Measurements from ENCODE around the gene PAAF1. TPM values are rescaled to one million over a fixed set of nuclear protein-coding genes. Genes with fewer than 3 reads are reported as not detected.

Gene PAAF1
- total and polyA plus RNA-seq, 2 donors (not counting 1 experiment from before 2014, with no cell fraction given), result 9.2 to 17.5 TPM

GRCh38 chr11:73957654-73958361 lies 81.0 kb downstream of the PAAF1 start:
- no peaks in the 10 kb centered on the region for H3K27me3 ChIP-seq (ENCODE audit: control insufficient read depth, insufficient read depth, low read length)
- no peaks in the 10 kb centered on the region for H4K20me1 ChIP-seq (ENCODE audit: control insufficient read depth, extremely low read depth, insufficient read depth, low read length)
- no peaks in the 10 kb centered on the region for H3K4me1 ChIP-seq (ENCODE audit: control insufficient read depth, extremely low read depth, insufficient read depth, low read length)
- no peaks in the 10 kb centered on the region for H3K79me2 ChIP-seq (ENCODE audit: control insufficient read depth, insufficient read depth, low read length)
- no peaks in the 10 kb centered on the region for H3K9me3 ChIP-seq (ENCODE audit: control insufficient read depth, insufficient read depth, low read depth, low read length)
- no peaks in the 10 kb centered on the region for H3K36me3 ChIP-seq (ENCODE audit: control insufficient read depth, insufficient read depth, low read length)
- no peak overlapping the region for H2AFZ ChIP-seq (ENCODE audit: low read length)
- DNase-seq (ENCODE audit: low read depth in 2 of 2), result no peak
- H3K4me3 ChIP-seq (replicated peaks in 1 of 4; ENCODE audit: control extremely low read depth in 1 of 4, insufficient read depth in 1 of 4, low read depth in 3 of 4, low read length in 4 of 4), result no peak overlapping the region
- TF ChIP-seq, protein P1, sequence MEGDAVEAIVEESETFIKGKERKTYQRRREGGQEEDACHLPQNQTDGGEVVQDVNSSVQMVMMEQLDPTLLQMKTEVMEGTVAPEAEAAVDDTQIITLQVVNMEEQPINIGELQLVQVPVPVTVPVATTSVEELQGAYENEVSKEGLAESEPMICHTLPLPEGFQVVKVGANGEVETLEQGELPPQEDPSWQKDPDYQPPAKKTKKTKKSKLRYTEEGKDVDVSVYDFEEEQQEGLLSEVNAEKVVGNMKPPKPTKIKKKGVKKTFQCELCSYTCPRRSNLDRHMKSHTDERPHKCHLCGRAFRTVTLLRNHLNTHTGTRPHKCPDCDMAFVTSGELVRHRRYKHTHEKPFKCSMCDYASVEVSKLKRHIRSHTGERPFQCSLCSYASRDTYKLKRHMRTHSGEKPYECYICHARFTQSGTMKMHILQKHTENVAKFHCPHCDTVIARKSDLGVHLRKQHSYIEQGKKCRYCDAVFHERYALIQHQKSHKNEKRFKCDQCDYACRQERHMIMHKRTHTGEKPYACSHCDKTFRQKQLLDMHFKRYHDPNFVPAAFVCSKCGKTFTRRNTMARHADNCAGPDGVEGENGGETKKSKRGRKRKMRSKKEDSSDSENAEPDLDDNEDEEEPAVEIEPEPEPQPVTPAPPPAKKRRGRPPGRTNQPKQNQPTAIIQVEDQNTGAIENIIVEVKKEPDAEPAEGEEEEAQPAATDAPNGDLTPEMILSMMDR (conservative IDR thresholded peaks at IDR 0.05 in 1 of 2, IDR thresholded peaks at IDR 0.05 in 1 of 2; ENCODE audit: low read depth in 1 of 2, low read length in 2 of 2), result no peak
- no peak for TF ChIP-seq EZH2 (IDR thresholded peaks at IDR 0.05; ENCODE audit: low read length, missing control alignments)
- H3K9ac ChIP-seq (ENCODE audit: insufficient read depth, low read length), result no peak overlapping the region
- no peak overlapping the region for H3K27ac ChIP-seq (ENCODE audit: insufficient read depth, low read length)
- H3K4me2 ChIP-seq (ENCODE audit: extremely low read depth, insufficient read depth, low read length), result no peak overlapping the region

- Histone ChIP-seq H3K9ac (ENCODE audit: insufficient read depth, low read length) (no peak overlapping the region), H3K4me2 (ENCODE audit: extremely low read depth, insufficient read depth, low read length) (no peak overlapping the region), H3K27me3 (ENCODE audit: control insufficient read depth, insufficient read depth, low read length) (no peaks in the 10 kb centered on the region), H3K4me3 (replicated peaks in 1 of 4; ENCODE audit: control extremely low read depth in 1 of 4, insufficient read depth in 1 of 4, low read depth in 3 of 4, low read length in 4 of 4) (no peak overlapping the region), H3K27ac (ENCODE audit: insufficient read depth, low read length) (no peak overlapping the region), H3K9me3 (ENCODE audit: control insufficient read depth, insufficient read depth, low read depth, low read length) (no peaks in the 10 kb centered on the region), H2AFZ (ENCODE audit: low read length) (no peak overlapping the region), H3K79me2 (ENCODE audit: control insufficient read depth, insufficient read depth, low read length) (no peaks in the 10 kb centered on the region), H3K36me3 (ENCODE audit: control insufficient read depth, insufficient read depth, low read length) (no peaks in the 10 kb centered on the region), H3K4me1 (ENCODE audit: control insufficient read depth, extremely low read depth, insufficient read depth, low read length) (no peaks in the 10 kb centered on the region), H4K20me1 (ENCODE audit: control insufficient read depth, extremely low read depth, insufficient read depth, low read length) (no peaks in the 10 kb centered on the region)
- DNase-seq (ENCODE audit: low read depth in 2 of 2), result no peak
- no peak for TF ChIP-seq EZH2 (IDR thresholded peaks at IDR 0.05; ENCODE audit: low read length, missing control alignments)
- TF ChIP-seq, protein P1 (conservative IDR thresholded peaks at IDR 0.05 in 1 of 2, IDR thresholded peaks at IDR 0.05 in 1 of 2; ENCODE audit: low read depth in 1 of 2, low read length in 2 of 2), result no peak
Measured at GRCh38 chr11:73958521-73959141, 81.8 kb downstream of the PAAF1 start.

- DNase-seq (ENCODE audit: low read depth in 2 of 2), result peak in 1 of 2 donors; percentile 66
- Histone ChIP-seq H3K4me2 (ENCODE audit: extremely low read depth, insufficient read depth, low read length) (no peak overlapping the region), H3K9ac (ENCODE audit: insufficient read depth, low read length) (no peak overlapping the region), H3K79me2 (ENCODE audit: control insufficient read depth, insufficient read depth, low read length) (no peaks in the 10 kb centered on the region), H2AFZ (ENCODE audit: low read length) (no peak overlapping the region), H3K27me3 (ENCODE audit: control insufficient read depth, insufficient read depth, low read length) (no peaks in the 10 kb centered on the region), H3K9me3 (ENCODE audit: control insufficient read depth, insufficient read depth, low read depth, low read length) (no peaks in the 10 kb centered on the region), H3K27ac (ENCODE audit: insufficient read depth, low read length) (no peak overlapping the region), H3K4me1 (ENCODE audit: control insufficient read depth, extremely low read depth, insufficient read depth, low read length) (peaks cover 2% of the 10 kb centered on the region), H4K20me1 (ENCODE audit: control insufficient read depth, extremely low read depth, insufficient read depth, low read length) (no peaks in the 10 kb centered on the region), H3K4me3 (replicated peaks in 1 of 4; ENCODE audit: control extremely low read depth in 1 of 4, insufficient read depth in 1 of 4, low read depth in 3 of 4, low read length in 4 of 4) (no peak overlapping the region), H3K36me3 (ENCODE audit: control insufficient read depth, insufficient read depth, low read length) (no peaks in the 10 kb centered on the region)
- TF ChIP-seq, protein P1 (conservative IDR thresholded peaks at IDR 0.05 in 1 of 2, IDR thresholded peaks at IDR 0.05 in 1 of 2; ENCODE audit: low read depth in 1 of 2, low read length in 2 of 2), result no peak
- no peak for TF ChIP-seq EZH2 (IDR thresholded peaks at IDR 0.05; ENCODE audit: low read length, missing control alignments)
Measured at GRCh38 chr11:73961321-73961720, 84.5 kb downstream of the PAAF1 start.
